Right lobe of liver (tissue), 6 donors: ENCODE measurements around the gene TOR4A. TPM values are rescaled to one million over a fixed set of nuclear protein-coding genes. Genes with fewer than 3 reads are reported as not detected.
A peak's percentile ranks its signal among the peaks of the same experiment; 100 is the strongest.

Experiments used
- ATAC-seq, 4 donors: fragments of 200-7000 bp; cut with Tn5 transposase; one replicate each; pipeline ENCODE4 v1.9.1; 2020; ENCODE audit warnings: mild to moderate bottlenecking in 4 of 4, moderate library complexity in 4 of 4
- DNase-seq, 3 donors: peaks; one replicate each; pipeline ENCODE4 v3.0.0-alpha.2; 2020
- H3K27ac ChIP-seq, 3 donors: fragments of 200-600 bp; one replicate each; pipeline ENCODE4 v1.8.0; 2022
- H3K27me3 ChIP-seq, 2 donors: fragments of 200-600 bp; one replicate each; pipeline ENCODE4 v1.8.0; 2022
- H3K36me3 ChIP-seq, 4 donors: fragments of 200-600 bp; sonication (generic) in 1 of 4; one replicate each; pipeline versions ENCODE4 v1.5.1 to v1.8.0; 2017 to 2022; ENCODE audit warnings: control low read depth in 1 of 4
- H3K4me1 ChIP-seq, 4 donors: fragments of 200-600 bp; sonication (generic) in 1 of 4; one replicate each; pipeline versions ENCODE4 v1.5.1 to v1.8.0; 2017 to 2022; ENCODE audit warnings: control low read depth in 1 of 4
- H3K4me3 ChIP-seq, 3 donors: fragments of 200-600 bp; one replicate each; pipeline ENCODE4 v1.8.0; 2022
- H3K9me3 ChIP-seq, 4 donors: fragments of 200-600 bp; sonication (generic) in 1 of 4; one replicate each; pipeline versions ENCODE4 v1.5.1 to v1.8.0; 2017 to 2022; ENCODE audit warnings: control low read depth in 1 of 4
- POLR2A ChIP-seq: fragments of 450-650 bp; IDR thresholded peaks from one replicate; pipeline ENCODE4 v1.6.1; 2017; ENCODE audit warnings: antibody characterized with exemption, mild to moderate bottlenecking
- WGBS: methylation state at CpG from one replicate; pipeline ENCODE4 v1.1.6; 2018; ENCODE audit warnings: low coverage, low lambda C conversion rate; ENCODE audit not compliant: insufficient coverage; ENCODE audit errors: missing lambda C conversion rate; 5-methylcytosine and 5-hydroxymethylcytosine counted together
- intact Hi-C, 2 donors: fragments of 100-400 bp; cut with DNase I; formaldehyde crosslinking; loops; one replicate each; pipeline versions ENCODE4 v1.11.2 to v1.14.1; 2022
- total RNA-seq, 6 experiments: library from RNA; depleted of rRNA in 2 of 6; stranded (reverse); fragments of >200 nt in 2 of 6; fragmentation: NEBNext Ultra II Directional in 3 of 6; extraction: Animal tissue kit (Norgen Biotek cat#: 25700) in 3 of 6; gene quantifications; one replicate each; pipeline versions ENCODE4 v1.1.0 to v1.2.4, GENCODE V29; 2016 to 2023
- TF ChIP-seq, protein P1 (sequence below), 4 donors: fragments of 200-600 bp in 3 of 4; fragments of 450-650 bp in 1 of 4; IDR thresholded peaks; one replicate each; pipeline versions ENCODE4 v1.5.1 to v1.8.0; 2016 to 2022; ENCODE audit warnings: antibody characterized with exemption in 4 of 4, mild to moderate bottlenecking in 2 of 4
- donor health status: DM: no; HTN: yes; CAD: no.
- donor health status: DM: no; HTN: no; CAD: no.
- donor health status: DM: no; HTN: no; CAD: no.
- donor health status: DM: no; HTN: yes; CAD: no.
- donor health status: DM: no; HTN: yes; CAD: no.

Gene TOR4A
- total RNA-seq, 6 experiments from 2014 or later: 2.2 to 4.9 (median 3.7) TPM

DNA sequence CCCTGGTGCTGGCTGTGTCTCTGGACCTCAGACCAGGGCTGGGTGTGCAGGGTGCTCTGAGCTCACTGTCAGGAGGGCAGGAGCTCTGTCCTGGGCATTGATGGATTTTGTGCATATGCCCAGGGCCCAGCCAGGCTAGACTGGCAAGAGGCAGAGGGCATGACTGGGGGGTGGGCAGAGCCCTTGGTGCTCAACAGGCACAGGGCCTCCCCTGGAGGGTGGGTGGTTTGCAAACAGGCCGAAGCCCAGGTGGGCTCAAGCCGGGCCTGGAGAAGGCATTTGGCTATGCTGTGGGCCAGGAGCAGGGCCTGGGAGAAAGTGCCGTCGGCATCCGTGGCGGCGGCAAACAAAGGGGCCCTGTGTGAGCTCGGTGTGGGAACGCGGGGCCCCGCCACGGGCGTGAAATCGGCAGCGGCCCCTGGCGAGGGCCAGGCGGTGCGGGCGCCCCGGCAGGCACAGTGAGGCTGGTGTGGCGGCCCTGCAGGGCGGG lies 26.4 kb downstream of the TOR4A start:
- Histone ChIP-seq H3K4me1 (peaks cover 0 to 20% (median under 1%) of the 10 kb centered on the region in 4 donors), H3K4me3 (no peak overlapping the region), H3K36me3 (no peaks in the 10 kb centered on the region), H3K27ac (peak overlapping the region in 1 of 3 donors; percentile 80), H3K9me3 (no peaks in the 10 kb centered on the region), H3K27me3 (peaks cover 0 to 19% of the 10 kb centered on the region in 2 donors)
- peak in 1 of 3 donors; percentile 55 for DNase-seq
- intact Hi-C loops: loop anchor here in 1 of 2 donors (10.0 kb wide), 1 partner anchor 101 kb away; no protein-coding TSS in a partner anchor
- TF ChIP-seq, protein P1, sequence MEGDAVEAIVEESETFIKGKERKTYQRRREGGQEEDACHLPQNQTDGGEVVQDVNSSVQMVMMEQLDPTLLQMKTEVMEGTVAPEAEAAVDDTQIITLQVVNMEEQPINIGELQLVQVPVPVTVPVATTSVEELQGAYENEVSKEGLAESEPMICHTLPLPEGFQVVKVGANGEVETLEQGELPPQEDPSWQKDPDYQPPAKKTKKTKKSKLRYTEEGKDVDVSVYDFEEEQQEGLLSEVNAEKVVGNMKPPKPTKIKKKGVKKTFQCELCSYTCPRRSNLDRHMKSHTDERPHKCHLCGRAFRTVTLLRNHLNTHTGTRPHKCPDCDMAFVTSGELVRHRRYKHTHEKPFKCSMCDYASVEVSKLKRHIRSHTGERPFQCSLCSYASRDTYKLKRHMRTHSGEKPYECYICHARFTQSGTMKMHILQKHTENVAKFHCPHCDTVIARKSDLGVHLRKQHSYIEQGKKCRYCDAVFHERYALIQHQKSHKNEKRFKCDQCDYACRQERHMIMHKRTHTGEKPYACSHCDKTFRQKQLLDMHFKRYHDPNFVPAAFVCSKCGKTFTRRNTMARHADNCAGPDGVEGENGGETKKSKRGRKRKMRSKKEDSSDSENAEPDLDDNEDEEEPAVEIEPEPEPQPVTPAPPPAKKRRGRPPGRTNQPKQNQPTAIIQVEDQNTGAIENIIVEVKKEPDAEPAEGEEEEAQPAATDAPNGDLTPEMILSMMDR (IDR thresholded peaks at IDR 0.05): no peak
- TF ChIP-seq POLR2A: no peak
- no peak for ATAC-seq
- 93% methylated on average over 2 of the region's 22 CpGs for WGBS

DNA sequence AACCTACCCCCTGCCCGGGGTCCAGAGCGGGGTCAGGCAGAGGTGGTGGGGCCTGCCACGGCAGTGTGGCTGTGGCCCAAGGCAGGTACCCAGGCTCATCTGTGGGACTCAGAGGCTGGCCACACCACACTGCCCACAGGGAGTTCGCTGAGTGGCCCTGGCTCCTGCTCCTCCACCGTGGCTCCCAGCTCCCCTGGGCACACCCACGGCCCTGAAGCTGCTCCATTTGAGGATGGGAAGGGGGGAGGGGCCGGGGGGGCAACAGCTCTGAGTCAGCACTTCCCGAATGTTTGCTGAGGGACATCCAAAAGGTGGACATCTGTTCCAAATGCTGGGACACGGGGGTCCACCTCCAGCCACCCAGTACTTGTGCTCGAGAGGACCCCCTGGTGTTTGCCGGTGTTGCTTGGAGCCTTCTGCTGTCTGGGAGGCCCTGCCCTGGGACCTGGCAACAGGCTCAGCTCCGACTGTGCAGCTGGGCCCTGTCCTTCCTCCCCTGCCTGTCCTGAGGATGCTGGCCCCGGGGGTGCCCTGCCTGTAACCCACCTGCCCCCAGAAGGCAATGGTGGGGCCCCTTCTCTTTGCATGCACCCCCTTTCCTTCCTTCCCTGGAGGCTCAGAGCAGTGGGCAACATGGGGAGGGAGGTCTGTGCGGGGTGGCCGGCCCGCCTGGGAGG lies 27.0 kb downstream of the TOR4A start:
- DNase-seq (no peak), ATAC-seq (no peak)
- no peaks in the 10 kb centered on the region for H3K36me3 ChIP-seq
- WGBS: no CpG with 5 or more reads among the region's 16 CpGs
- no peaks in the 10 kb centered on the region for H3K9me3 ChIP-seq
- peak overlapping the region in 1 of 3 donors; percentile 80 for H3K27ac ChIP-seq
- TF ChIP-seq, protein P1 (IDR thresholded peaks at IDR 0.05): no peak
- no peak for TF ChIP-seq POLR2A
- peaks cover 0 to 13% of the 10 kb centered on the region in 2 donors for H3K27me3 ChIP-seq
- H3K4me1 ChIP-seq: peaks cover 0 to 20% (median under 1%) of the 10 kb centered on the region in 4 donors
- no peak overlapping the region for H3K4me3 ChIP-seq
- intact Hi-C loops: loop anchor here in 1 of 2 donors (10.0 kb wide), 1 partner anchor 100 kb away; no protein-coding TSS in a partner anchor

DNA sequence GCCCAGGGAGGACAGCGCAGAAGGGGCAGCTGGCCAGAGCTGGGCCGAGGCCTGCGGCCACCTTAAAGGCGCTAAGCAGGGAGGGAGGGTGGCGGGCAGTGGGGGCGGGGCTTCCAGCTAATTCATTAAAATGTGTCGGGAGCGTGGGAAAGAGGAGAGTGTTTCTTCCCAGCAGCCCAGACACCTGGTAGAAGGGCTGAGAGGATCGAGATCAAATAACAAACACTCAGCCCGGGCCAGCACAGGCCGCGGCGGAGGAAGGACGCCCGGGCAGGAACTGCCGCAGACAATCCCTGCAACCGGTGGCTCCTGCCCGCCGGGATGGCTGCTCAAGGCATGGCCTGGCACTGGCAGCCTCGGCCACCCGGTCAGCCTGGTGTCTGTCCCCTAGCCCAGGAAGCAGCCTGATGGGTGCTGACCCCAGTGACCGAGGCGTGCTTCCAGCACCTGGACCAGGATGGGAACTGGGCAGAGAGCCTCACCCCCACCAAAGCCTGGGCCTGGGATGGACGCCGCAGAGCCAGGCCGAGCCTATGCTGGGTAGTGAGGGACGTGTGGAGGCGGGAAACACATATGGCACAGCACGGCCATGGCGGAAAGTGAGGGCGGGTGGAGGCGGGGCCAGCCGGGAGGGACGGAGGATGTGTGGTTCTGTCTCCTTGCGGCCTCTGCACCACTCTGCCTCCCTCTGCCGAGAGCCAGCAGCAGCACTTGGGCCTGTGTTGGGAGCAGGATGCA lies 27.7 kb downstream of the TOR4A start:
- DNase-seq (peak; percentile 55 to 68 (median 67)), ATAC-seq (peak; percentile 28 to 50 (median 36))
- Histone ChIP-seq H3K9me3 (no peaks in the 10 kb centered on the region), H3K36me3 (no peaks in the 10 kb centered on the region), H3K27ac (peak overlapping the region; percentile 1 to 80 (median 43)), H3K4me3 (no peak overlapping the region), H3K27me3 (peaks cover 0 to 6% of the 10 kb centered on the region in 2 donors), H3K4me1 (peaks cover 0 to 17% (median 0%) of the 10 kb centered on the region in 4 donors)
- intact Hi-C loops: loop anchor here in 1 of 2 donors (10.0 kb wide), 1 partner anchor 100 kb away; no protein-coding TSS in a partner anchor
- WGBS: 34% methylated on average over 20 of the region's 36 CpGs
- TF ChIP-seq, protein P1 (IDR thresholded peaks at IDR 0.05): peak in 1 of 4 donors; percentile 6
- TF ChIP-seq POLR2A: peak; percentile 14

DNA sequence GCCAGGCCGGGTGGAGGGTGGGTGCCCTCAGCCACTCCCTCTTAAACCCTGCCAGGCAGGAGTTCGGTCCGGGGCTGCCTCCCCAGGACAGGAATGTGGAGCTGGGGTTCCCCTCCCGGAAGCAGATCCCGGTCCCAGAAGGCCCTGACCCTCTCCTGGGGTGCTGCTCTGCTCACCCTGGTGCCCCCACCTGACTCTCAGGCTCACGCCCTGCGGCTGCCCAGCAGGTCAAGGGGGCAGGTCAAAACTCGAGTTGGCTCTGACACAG lies 28.2 kb downstream of the TOR4A start:
- intact Hi-C loops: loop anchor here in 1 of 2 donors (10.0 kb wide), 1 partner anchor 99 kb away; no protein-coding TSS in a partner anchor
- peaks cover 0 to 12% (median 0%) of the 10 kb centered on the region in 4 donors for H3K4me1 ChIP-seq
- WGBS: no CpG with 5 or more reads among the region's 8 CpGs
- no peak overlapping the region for H3K4me3 ChIP-seq
- TF ChIP-seq POLR2A: no peak
- TF ChIP-seq, protein P1 (IDR thresholded peaks at IDR 0.05): no peak
- no peaks in the 10 kb centered on the region for H3K9me3 ChIP-seq
- DNase-seq (no peak), ATAC-seq (no peak)
- peaks cover 0 to 6% of the 10 kb centered on the region in 2 donors for H3K27me3 ChIP-seq
- no peaks in the 10 kb centered on the region for H3K36me3 ChIP-seq
- peak overlapping the region; percentile 1 to 80 (median 33) for H3K27ac ChIP-seq
